ENCODE data around the gene NSD1. TPM values are rescaled to one million over a fixed set of nuclear protein-coding genes. Genes with fewer than 3 reads are reported as not detected.
A peak's percentile ranks its signal among the peaks of the same experiment; 100 is the strongest.

Gene NSD1
- polyA plus RNA-seq, 1 donor from 2014 or later = 12.8 TPM

DNA sequence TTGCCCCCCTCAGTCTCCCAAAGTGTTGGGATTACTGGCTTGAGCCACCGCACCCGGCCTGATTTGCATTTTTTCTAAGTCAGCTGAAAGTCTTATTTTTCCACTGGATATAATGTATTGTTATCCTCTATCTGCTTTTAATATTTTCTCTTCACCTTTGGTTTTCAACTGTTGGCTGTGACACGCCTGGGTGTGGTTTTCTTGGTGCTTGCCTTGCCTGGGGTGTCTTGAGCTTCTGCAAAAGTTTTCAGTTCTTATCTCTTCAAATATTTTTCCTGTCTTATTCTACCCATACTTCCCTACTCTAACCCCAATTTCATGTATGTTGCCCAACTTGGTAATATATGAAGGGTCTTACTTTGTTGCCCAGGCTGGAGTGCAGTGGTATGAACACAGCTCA, 182.4 kb downstream of the NSD1 start:
- no peak overlapping the region for H3K9ac ChIP-seq (ENCODE audit: low read length)
- no peaks in the 10 kb centered on the region for H3F3A ChIP-seq (ENCODE audit: insufficient read depth, low read length, poor library complexity, severe bottlenecking)
- H3K79me2 ChIP-seq (replicated peaks; ENCODE audit: insufficient read depth, low read length) = no peaks in the 10 kb centered on the region
- no peaks in the 10 kb centered on the region for H3K9me3 ChIP-seq (ENCODE audit: low read length)
- no peak overlapping the region for H3K4me3 ChIP-seq (ENCODE audit: low read length)
- H3K27ac ChIP-seq (ENCODE audit: low read length) = no peak overlapping the region
- no peaks in the 10 kb centered on the region for H3K36me3 ChIP-seq (ENCODE audit: insufficient read depth, low read length)
- TF ChIP-seq TAF1 (IDR thresholded peaks at IDR 0.05; ENCODE audit: low read depth) = no peak
- TF ChIP-seq, protein P1, sequence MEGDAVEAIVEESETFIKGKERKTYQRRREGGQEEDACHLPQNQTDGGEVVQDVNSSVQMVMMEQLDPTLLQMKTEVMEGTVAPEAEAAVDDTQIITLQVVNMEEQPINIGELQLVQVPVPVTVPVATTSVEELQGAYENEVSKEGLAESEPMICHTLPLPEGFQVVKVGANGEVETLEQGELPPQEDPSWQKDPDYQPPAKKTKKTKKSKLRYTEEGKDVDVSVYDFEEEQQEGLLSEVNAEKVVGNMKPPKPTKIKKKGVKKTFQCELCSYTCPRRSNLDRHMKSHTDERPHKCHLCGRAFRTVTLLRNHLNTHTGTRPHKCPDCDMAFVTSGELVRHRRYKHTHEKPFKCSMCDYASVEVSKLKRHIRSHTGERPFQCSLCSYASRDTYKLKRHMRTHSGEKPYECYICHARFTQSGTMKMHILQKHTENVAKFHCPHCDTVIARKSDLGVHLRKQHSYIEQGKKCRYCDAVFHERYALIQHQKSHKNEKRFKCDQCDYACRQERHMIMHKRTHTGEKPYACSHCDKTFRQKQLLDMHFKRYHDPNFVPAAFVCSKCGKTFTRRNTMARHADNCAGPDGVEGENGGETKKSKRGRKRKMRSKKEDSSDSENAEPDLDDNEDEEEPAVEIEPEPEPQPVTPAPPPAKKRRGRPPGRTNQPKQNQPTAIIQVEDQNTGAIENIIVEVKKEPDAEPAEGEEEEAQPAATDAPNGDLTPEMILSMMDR (IDR thresholded peaks at IDR 0.05; ENCODE audit: poor library complexity, severe bottlenecking) = no peak
- TF ChIP-seq REST (IDR thresholded peaks at IDR 0.05; ENCODE audit: borderline replicate concordance) = no peak
- no peak for TF ChIP-seq SMC3 (conservative IDR thresholded peaks at IDR 0.05; ENCODE audit: poor library complexity)
- TF ChIP-seq EP300 (conservative IDR thresholded peaks at IDR 0.05; ENCODE audit: poor library complexity, severe bottlenecking) = no peak
- no peak for TF ChIP-seq POLR2AphosphoS5 (IDR thresholded peaks at IDR 0.05)
- no peak for TF ChIP-seq RAD21 (conservative IDR thresholded peaks at IDR 0.05)
- no peak for TF ChIP-seq EZH2 (IDR thresholded peaks at IDR 0.05; ENCODE audit: borderline replicate concordance, insufficient read depth, low read length, poor library complexity, severe bottlenecking)
- no peak for TF ChIP-seq MXI1 (conservative IDR thresholded peaks at IDR 0.05; ENCODE audit: poor library complexity, severe bottlenecking)
- H4K20me1 ChIP-seq (ENCODE audit: insufficient read depth) = no peaks in the 10 kb centered on the region
- H2AFZ ChIP-seq (ENCODE audit: low read depth, low read length) = no peak overlapping the region
- no peak overlapping the region for H3K4me2 ChIP-seq (ENCODE audit: low read length)
- no peaks in the 10 kb centered on the region for H3K27me3 ChIP-seq (ENCODE audit: insufficient read depth, low read depth, low read length)
- no peaks in the 10 kb centered on the region for H3K9me2 ChIP-seq (ENCODE audit: insufficient read depth, low read length)

DNA sequence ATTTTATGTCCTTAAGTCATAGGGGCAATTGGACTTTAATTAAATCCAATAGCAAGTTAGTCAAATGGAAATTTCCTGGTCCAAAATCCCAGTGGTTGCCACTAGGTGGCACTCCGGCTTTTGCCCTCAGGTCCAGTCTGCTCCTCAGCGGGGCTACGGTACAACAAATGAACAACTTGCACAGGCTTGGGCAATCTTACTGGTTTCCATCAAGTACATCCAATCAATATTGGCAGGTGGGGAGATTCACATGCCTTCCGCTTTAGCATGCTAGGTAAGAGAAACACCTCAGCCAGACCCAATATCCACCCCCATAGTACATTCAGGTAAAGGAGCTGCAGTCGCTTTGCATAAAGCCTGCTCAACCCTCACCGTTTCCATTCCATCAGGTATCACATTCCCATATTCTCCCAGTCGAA, 184.4 kb downstream of the NSD1 start:
- H3K9ac ChIP-seq (ENCODE audit: low read length) = no peak overlapping the region
- H3K4me3 ChIP-seq (ENCODE audit: low read length) = no peak overlapping the region
- H3K27me3 ChIP-seq (ENCODE audit: insufficient read depth, low read depth, low read length) = no peaks in the 10 kb centered on the region
- no peak for TF ChIP-seq TAF1 (IDR thresholded peaks at IDR 0.05; ENCODE audit: low read depth)
- TF ChIP-seq EZH2 (IDR thresholded peaks at IDR 0.05; ENCODE audit: borderline replicate concordance, insufficient read depth, low read length, poor library complexity, severe bottlenecking) = no peak
- no peak for TF ChIP-seq MXI1 (conservative IDR thresholded peaks at IDR 0.05; ENCODE audit: poor library complexity, severe bottlenecking)
- peak; percentile 75 for TF ChIP-seq SMC3 (conservative IDR thresholded peaks at IDR 0.05; ENCODE audit: poor library complexity)
- no peak for TF ChIP-seq REST (IDR thresholded peaks at IDR 0.05; ENCODE audit: borderline replicate concordance)
- no peak for TF ChIP-seq POLR2AphosphoS5 (IDR thresholded peaks at IDR 0.05)
- TF ChIP-seq EP300 (conservative IDR thresholded peaks at IDR 0.05; ENCODE audit: poor library complexity, severe bottlenecking) = no peak
- peak; percentile 77 for TF ChIP-seq RAD21 (conservative IDR thresholded peaks at IDR 0.05)
- TF ChIP-seq, protein P1 (IDR thresholded peaks at IDR 0.05; ENCODE audit: poor library complexity, severe bottlenecking) = peak; percentile 84
- no peak overlapping the region for H2AFZ ChIP-seq (ENCODE audit: low read depth, low read length)
- H4K20me1 ChIP-seq (ENCODE audit: insufficient read depth) = no peaks in the 10 kb centered on the region
- no peaks in the 10 kb centered on the region for H3F3A ChIP-seq (ENCODE audit: insufficient read depth, low read length, poor library complexity, severe bottlenecking)
- H3K36me3 ChIP-seq (ENCODE audit: insufficient read depth, low read length) = no peaks in the 10 kb centered on the region
- H3K9me2 ChIP-seq (ENCODE audit: insufficient read depth, low read length) = no peaks in the 10 kb centered on the region
- H3K4me2 ChIP-seq (ENCODE audit: low read length) = no peak overlapping the region
- no peak overlapping the region for H3K27ac ChIP-seq (ENCODE audit: low read length)
- no peaks in the 10 kb centered on the region for H3K9me3 ChIP-seq (ENCODE audit: low read length)
- H3K79me2 ChIP-seq (replicated peaks; ENCODE audit: insufficient read depth, low read length) = no peaks in the 10 kb centered on the region

Measured in neural cell (in vitro differentiated cells).